Measurements from ENCODE around the gene IRAK1.
"Not testable (repeated sequence)": the region's sequence is repeated elsewhere in the genome, so short reads cannot be mapped to it uniquely, and the experiment has no call there.

IRAK1 gene

DNA sequence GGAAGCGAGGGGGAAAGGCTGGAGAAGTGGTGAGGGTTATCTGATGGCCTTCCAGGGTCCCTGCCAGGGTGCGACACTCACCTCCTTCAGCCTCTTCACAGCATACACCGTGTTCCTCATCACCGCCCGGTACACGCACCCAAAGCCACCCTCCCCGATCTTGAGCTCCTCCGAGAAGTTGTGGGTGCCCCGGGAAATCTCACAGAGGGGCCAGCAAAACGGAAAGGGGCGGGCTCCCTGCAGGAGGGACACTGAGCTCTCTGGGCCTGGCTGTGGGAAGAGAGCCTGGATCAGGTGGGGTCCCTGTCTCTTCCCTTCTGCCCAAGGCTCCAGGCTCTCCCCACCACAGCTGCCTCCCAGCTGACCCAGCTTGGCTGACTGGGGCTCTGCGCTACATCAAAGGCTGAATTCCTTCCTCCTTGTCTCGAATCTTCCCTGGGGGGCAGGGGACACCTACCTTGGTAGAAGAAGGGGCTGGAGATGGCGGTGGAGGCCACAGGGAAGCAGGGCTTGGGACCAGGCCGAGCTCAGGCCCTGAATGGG, 1.1 kb downstream of the IRAK1 start:
- no peak for DNase-seq

GRCh38 chrX:154017766-154018517, 1.8 kb downstream of the IRAK1 start:
- DNase-seq: no peak

DNA sequence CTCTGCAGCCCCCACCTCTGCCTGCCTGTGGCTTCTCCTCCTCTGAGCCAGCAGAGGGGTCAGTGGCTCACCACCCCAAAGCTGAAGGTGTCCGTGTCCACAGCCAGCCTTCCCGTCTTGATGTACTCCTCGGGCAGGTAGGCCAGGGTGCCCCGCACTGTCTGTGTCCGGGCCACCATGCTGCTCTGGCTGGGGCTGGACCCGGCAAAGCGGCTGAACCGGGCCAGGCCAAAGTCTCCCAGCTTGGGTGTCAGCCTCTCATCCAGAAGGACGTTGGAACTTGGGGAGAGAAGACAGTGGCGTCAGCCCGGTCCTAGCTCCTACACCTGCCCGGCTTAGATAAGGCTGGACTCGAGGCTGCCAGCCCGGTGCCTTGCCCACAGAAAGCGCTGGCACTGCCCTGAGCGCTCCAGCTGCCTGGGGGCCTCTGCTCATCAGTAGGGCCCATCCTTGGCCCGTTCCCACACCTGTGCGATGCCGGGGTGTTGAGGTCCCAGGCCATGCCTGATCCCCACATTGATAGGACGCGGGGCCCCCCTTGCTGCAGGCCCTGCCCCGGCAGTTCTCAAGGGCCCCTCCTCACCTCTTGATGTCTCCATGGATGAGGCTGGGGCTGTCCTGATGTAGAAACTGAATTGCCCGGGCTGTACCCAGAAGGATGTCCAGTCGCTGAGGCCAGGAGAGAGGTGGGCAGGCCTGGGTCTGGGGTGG, 3.2 kb downstream of the IRAK1 start:
- DNase-seq: no peak

- DNase-seq: no peak
Observed at GRCh38 chrX:154015581-154016264, 4.0 kb downstream of the IRAK1 start.

- no peak for DNase-seq
Observed at GRCh38 chrX:154014429-154015380, 5.0 kb downstream of the IRAK1 start.

DNA sequence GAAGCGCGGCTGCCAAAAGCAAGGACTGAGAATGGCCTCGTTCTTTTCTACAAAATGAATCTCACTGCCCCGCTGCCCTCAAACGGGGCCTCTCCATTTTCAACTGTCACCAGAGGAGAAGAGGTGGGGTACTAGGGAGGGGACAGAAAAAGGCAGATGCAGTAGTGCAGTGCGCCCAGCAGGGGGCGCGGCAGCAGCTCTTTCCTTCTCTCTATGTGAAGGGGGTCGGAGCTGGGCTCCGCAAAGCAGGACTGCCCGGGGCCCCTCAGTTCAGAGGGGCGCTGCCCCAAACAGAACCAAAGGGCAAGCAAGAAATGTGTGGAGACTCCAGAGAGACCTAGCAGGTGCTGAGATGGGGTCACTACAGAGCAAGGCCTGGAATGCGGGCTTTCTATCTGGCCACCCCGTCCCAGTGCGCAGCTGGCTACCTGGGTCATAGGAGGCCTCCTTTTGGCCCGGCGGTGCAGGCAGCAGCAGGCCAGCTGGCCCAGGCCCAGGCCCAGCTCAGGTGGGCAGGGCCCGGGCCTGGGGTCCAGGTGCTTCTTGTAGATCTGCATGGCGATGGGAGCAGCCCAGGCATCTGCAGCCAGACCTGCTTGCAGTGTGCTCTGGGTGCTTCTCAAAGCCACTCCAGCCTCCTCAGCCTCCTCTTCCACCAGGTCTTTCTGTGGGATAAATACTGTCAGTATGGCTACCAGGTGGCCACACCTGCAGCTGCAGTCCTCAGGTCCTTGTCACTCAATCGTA, 5.9 kb downstream of the IRAK1 start:
- DNase-seq: peak; percentile 31

GRCh38 chrX:154013001-154013421, 6.7 kb downstream of the IRAK1 start:
- no peak for DNase-seq

DNA sequence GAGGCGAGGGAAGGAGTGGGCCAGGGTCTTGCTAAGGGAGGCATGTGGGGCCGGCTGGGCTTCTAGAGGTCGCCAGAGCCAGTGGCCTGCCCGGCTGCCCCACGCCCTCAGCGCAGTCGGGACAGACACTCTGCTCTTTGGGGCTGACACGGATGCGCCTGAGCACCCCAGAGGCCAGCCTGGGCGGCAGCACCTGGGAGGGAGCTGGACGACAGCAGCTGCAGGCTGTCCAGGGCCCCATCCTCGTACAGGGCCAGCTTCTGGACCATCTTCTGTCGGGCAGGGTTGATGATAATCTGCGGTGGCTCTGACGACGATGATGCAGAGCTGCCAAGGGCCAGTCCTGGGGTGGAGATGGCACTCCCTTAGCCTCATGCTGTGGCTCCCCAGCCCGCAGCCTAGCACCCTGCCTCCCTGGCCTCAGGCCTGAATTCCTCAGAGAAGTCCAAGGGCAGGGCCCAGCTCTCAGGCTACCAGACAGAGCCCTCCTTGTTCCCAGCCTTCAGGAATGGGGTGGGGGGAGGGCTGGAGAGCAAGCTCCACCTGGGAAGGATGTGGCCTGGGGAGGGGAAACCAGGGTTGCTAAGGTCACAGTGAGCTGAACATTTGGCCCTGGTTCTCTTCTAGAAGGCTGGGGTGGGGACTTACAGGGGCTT, 7.2 kb downstream of the IRAK1 start:
- no peak for DNase-seq

GRCh38 chrX:154011376-154012335, 8.0 kb downstream of the IRAK1 start:
- no peak for DNase-seq

GRCh38 chrX:154010330-154011087, 9.2 kb downstream of the IRAK1 start:
- no peak for DNase-seq

DNA sequence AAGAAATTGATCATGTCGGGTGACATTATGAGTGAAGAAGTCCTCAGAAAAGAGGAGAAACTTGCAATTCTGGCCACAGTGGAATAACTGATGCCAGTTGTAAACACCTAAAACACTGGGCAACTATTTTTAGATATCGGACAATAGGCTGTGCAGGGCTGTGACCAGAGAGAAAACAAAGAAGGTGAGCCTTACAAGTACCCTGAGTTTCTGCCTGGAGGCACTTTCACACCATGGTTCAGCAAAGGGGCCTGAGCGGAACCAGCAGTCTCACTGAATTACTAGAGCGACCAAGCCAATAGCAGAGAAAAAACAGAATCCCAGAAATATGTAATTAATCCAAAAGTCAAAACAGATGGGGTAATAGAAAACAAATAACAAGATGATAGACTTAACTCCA, 11.2 kb downstream of the IRAK1 start:
- no peak for DNase-seq

- no peak for DNase-seq
Observed at GRCh38 chrX:154006947-154007346, 12.8 kb downstream of the IRAK1 start.

DNA sequence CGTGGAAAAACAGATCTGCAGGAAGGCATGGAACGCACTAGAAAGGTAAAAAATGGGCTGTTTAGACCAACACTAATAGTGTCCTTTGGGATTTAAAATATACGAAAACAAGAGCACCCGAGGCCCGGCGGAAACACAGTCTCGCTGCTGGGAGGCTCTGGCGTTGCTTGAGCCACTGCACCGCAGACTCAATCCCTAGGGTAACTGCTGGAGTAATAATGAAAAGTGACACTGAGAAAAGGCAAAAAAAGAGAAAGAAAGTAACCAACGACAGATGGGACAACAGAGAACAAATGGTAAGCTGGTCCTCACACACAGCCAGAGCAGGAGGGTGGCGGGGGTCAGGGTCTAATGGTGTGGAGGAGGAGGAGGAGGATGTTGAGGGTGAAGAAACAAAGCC, 15.4 kb downstream of the IRAK1 start:
- no peak for DNase-seq

- peak; percentile 48 for DNase-seq
Observed at GRCh38 chrX:154002215-154002719, 17.4 kb downstream of the IRAK1 start.

- no peak for DNase-seq
Observed at GRCh38 chrX:154000051-154000450, 19.7 kb downstream of the IRAK1 start.

GRCh38 chrX:153999359-154000037, 20.2 kb downstream of the IRAK1 start:
- DNase-seq: no peak

GRCh38 chrX:153995504-153995903, 24.2 kb downstream of the IRAK1 start:
- no peak for DNase-seq

- not testable (repeated sequence) for DNase-seq
Observed at GRCh38 chrX:153994398-153994797, 25.3 kb downstream of the IRAK1 start.

Data from NCI-H1092 treated with DMSO at 0.1 percent for 48 hours (cell line).